SK-MEL-5 (cell line): ENCODE measurements around the gene PCYT2. TPM values are rescaled to one million over a fixed set of nuclear protein-coding genes. Genes with fewer than 3 reads are reported as not detected.

Source experiments
- DNase-seq: peaks from one replicate; pipeline ENCODE4 v3.0.0-alpha.2; 2016; ENCODE audit warnings: low read depth, low spot score
- in situ Hi-C: cut with HindIII; loops from 2 replicates; pipeline ENCODE4 v1.10.0; 2016; ENCODE audit warnings: low sequenced_read_pairs, high pct_unique_total_duplicates, low pct_unique_long_range_greater_than_20kb
- total RNA-seq: library from RNA; depleted of rRNA; stranded (reverse); fragments of >200 nt; shearing (Covaris generic); gene quantifications from 2 replicates; pipeline ENCODE4 v1.2.3, GENCODE V29; 2014

Gene PCYT2
- total RNA-seq, 1 experiment from 2014 or later, result 86.6 TPM

- peak; percentile 40 for DNase-seq
- in situ Hi-C loops, result no loop called here
Observed at GRCh38 chr17:81930142-81931125, 19.2 kb upstream of the PCYT2 start.

- DNase-seq, result no peak
- in situ Hi-C loops, result no loop called here
Observed at GRCh38 chr17:81929253-81930141, 18.3 kb upstream of the PCYT2 start.

GRCh38 chr17:81928544-81929252, 17.5 kb upstream of the PCYT2 start:
- no peak for DNase-seq
- in situ Hi-C loops, result no loop called here

GRCh38 chr17:81927653-81928543, 16.7 kb upstream of the PCYT2 start, which contains the start of gene MAFG:
TSS of gene MAFG (minus strand) at chr17:81927735. CDS start at chr17:81923185, 4,550 bp downstream.
- DNase-seq, result peak; percentile 99
- in situ Hi-C loops, result no loop called here

GRCh38 chr17:81927152-81927652, 16.0 kb upstream of the PCYT2 start:
- DNase-seq, result no peak
- in situ Hi-C loops, result no loop called here

GRCh38 chr17:81926451-81927151, 15.4 kb upstream of the PCYT2 start:
- in situ Hi-C loops, result no loop called here

GRCh38 chr17:81925860-81926450, 14.8 kb upstream of the PCYT2 start:
- in situ Hi-C loops, result no loop called here
- no peak for DNase-seq

More at GRCh38 chr17:81926451-81927151, 15.4 kb upstream of the PCYT2 start:
- peak; percentile 87 for DNase-seq

- in situ Hi-C loops, result no loop called here
Observed at GRCh38 chr17:81924557-81925532, 13.6 kb upstream of the PCYT2 start.

GRCh38 chr17:81923302-81924260, 12.4 kb upstream of the PCYT2 start:
- in situ Hi-C loops, result no loop called here
- DNase-seq, result no peak

More at GRCh38 chr17:81924557-81925532, 13.6 kb upstream of the PCYT2 start:
- no peak for DNase-seq

- no peak for DNase-seq
- in situ Hi-C loops, result no loop called here
Observed at GRCh38 chr17:81922566-81923301, 11.5 kb upstream of the PCYT2 start.

GRCh38 chr17:81921996-81922565, 10.9 kb upstream of the PCYT2 start:
- in situ Hi-C loops, result no loop called here
- DNase-seq, result no peak

- no peak for DNase-seq
- in situ Hi-C loops, result no loop called here
Observed at GRCh38 chr17:81921537-81921862, 10.3 kb upstream of the PCYT2 start.
